HFFc6 (cell line): ENCODE results near the gene MALT1. TPM values are rescaled to one million over a fixed set of nuclear protein-coding genes. Genes with fewer than 3 reads are reported as not detected.
"Not testable (repeated sequence)": the region's sequence is repeated elsewhere in the genome, so short reads cannot be mapped to it uniquely, and the experiment has no call there.

ENCODE experiments used
- DNase-seq: peaks from one replicate; pipeline ENCODE4 v3.0.0-alpha.2; 2018
- H3K27ac Mint-ChIP-seq: 2 replicates; pipeline ENCODE4 v1.8.0; 2020; ENCODE audit warnings: mild to moderate bottlenecking, mixed read lengths
- H3K27me3 Mint-ChIP-seq: 2 replicates; pipeline ENCODE4 v1.8.0; 2021; ENCODE audit warnings: mild to moderate bottlenecking, moderate library complexity, mixed read lengths; ENCODE audit not compliant: insufficient read depth
- H3K36me3 Mint-ChIP-seq: 2 replicates; pipeline ENCODE4 v1.8.0; 2021; ENCODE audit warnings: low read depth, mixed read lengths
- H3K4me1 Mint-ChIP-seq: 2 replicates; pipeline ENCODE4 v1.8.0; 2020; ENCODE audit warnings: low read depth, mixed read lengths
- H3K4me3 Mint-ChIP-seq: 2 replicates; pipeline ENCODE4 v1.8.0; 2020; ENCODE audit warnings: mild to moderate bottlenecking, moderate library complexity, mixed read lengths
- H3K9me3 Mint-ChIP-seq: 2 replicates; pipeline ENCODE4 v1.8.0; 2020; ENCODE audit warnings: mild to moderate bottlenecking, mixed read lengths
- total RNA-seq, 6 experiments: library from RNA; stranded (reverse); fragmentation: NEBNext Ultra II Directional; extraction: Animal tissue kit (Norgen Biotek cat#: 25700); gene quantifications; 2 replicates in 1 of 6; 3 replicates in 5 of 6; pipeline ENCODE4 v1.2.3, GENCODE V29; 2021
- TF ChIP-seq, protein P1 (sequence below): fragments of 200-600 bp; sonication (generic); IDR thresholded peaks from 2 replicates; pipeline ENCODE4 v1.5.0; 2021; ENCODE audit warnings: antibody characterized with exemption, mild to moderate bottlenecking

Gene MALT1
- total RNA-seq, 6 experiments from 2014 or later, result 19.9 to 25.6 (median 22.4) TPM

DNA sequence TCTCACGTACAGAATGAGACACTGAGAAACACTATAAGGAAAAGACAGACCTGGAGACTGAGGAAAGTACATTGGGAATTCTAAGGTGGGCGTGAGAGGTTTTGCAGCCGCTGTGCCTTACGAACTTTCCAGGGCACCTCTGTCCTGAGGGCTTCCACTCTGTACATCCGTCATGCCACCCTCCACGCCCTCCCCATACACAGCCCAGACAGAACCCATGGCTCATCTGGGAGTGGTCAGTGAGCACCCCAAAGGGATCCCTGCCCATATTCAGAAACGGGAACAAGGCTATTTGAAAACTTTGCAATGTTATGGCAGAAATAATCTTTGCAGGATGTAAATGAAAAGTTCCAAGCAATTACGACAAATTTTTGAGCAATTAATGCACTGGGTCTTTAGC is 98.1 kb downstream of the MALT1 start:
- TF ChIP-seq, protein P1, sequence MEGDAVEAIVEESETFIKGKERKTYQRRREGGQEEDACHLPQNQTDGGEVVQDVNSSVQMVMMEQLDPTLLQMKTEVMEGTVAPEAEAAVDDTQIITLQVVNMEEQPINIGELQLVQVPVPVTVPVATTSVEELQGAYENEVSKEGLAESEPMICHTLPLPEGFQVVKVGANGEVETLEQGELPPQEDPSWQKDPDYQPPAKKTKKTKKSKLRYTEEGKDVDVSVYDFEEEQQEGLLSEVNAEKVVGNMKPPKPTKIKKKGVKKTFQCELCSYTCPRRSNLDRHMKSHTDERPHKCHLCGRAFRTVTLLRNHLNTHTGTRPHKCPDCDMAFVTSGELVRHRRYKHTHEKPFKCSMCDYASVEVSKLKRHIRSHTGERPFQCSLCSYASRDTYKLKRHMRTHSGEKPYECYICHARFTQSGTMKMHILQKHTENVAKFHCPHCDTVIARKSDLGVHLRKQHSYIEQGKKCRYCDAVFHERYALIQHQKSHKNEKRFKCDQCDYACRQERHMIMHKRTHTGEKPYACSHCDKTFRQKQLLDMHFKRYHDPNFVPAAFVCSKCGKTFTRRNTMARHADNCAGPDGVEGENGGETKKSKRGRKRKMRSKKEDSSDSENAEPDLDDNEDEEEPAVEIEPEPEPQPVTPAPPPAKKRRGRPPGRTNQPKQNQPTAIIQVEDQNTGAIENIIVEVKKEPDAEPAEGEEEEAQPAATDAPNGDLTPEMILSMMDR, result no peak
- no peak overlapping the region for H3K4me3 Mint-ChIP-seq
- no peak overlapping the region for H3K27ac Mint-ChIP-seq
- H3K27me3 Mint-ChIP-seq, result peaks cover 22% of the 10 kb centered on the region
- peaks cover 9% of the 10 kb centered on the region for H3K4me1 Mint-ChIP-seq
- DNase-seq, result no peak
- H3K9me3 Mint-ChIP-seq, result no peaks in the 10 kb centered on the region
- no peaks in the 10 kb centered on the region for H3K36me3 Mint-ChIP-seq

DNA sequence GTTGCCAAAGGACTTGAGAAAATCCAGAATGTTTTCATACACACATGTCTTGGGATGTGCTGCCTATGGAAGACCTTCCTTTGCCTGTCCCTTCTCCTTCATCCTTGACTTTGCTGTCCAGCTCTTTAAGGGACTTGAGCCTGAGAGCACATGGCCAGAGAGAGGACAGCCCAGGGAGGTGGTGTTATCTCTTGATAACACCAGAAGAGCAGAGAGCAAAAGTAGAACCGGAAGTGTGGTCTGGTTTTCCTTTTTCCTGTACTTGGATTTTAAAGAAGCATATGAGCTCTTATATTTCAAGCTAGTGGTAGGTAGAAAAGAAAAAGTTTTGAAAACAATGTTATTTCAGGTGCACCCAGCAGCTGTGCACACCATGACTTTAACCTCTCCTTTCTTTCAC is 99.3 kb downstream of the MALT1 start:
- Mint-ChIP-seq H3K4me1 (peaks cover 14% of the 10 kb centered on the region), H3K36me3 (no peaks in the 10 kb centered on the region), H3K9me3 (no peaks in the 10 kb centered on the region), H3K4me3 (no peak overlapping the region), H3K27me3 (peaks cover 17% of the 10 kb centered on the region; the same call in 1 of the 2 replicates), H3K27ac (no peak overlapping the region)
- TF ChIP-seq, protein P1, result no peak
- DNase-seq, result no peak

DNA sequence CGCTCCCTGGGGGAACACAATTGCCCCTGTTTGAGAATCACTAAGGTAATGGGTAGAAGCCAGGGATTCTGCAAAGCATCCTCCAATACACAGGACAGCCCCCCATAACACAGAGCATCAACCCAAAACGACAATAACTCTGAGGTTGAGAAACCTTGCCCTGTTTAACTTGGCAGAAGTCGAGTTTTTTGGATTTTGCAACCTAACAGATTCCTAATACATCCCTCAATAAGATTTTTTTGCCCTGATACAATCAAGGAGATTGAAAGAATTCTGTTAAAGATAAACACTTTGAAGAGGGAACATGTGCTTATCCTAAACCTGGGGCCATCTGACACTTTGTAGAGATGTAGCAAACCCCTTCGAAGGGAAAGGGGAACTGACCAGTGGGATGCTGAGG is 100.9 kb downstream of the MALT1 start:
- peaks cover 19% of the 10 kb centered on the region for H3K4me1 Mint-ChIP-seq
- H3K27me3 Mint-ChIP-seq, result peaks cover 13% of the 10 kb centered on the region; the same call in 1 of the 2 replicates
- TF ChIP-seq, protein P1, result no peak; the same call in 1 of the 2 replicates
- no peaks in the 10 kb centered on the region for H3K9me3 Mint-ChIP-seq
- no peak for DNase-seq
- H3K4me3 Mint-ChIP-seq, result no peak overlapping the region
- H3K27ac Mint-ChIP-seq, result no peak overlapping the region
- H3K36me3 Mint-ChIP-seq, result no peaks in the 10 kb centered on the region

DNA sequence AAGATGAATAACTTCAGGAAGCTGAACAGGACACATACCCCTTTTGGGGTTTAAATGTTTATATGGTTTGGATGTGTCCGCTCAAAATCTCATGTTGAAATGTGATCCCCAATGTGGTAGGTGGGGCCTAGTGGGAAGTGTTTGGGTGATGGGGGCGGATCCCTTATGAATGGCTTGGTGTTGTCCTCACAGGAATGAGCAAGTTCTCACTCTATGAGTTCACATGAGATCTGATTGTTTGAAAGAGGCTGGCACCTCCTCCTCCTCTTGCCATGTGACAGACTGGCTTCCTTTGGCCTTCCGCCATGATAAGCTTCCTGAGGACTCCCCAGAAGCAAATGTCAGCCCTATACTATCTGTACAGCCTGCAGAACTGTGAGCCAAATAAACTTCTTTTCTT is 104.8 kb downstream of the MALT1 start:
- Mint-ChIP-seq H3K4me1 (peaks cover 19% of the 10 kb centered on the region), H3K4me3 (no peak overlapping the region), H3K27ac (no peak overlapping the region), H3K27me3 (peaks cover 6% of the 10 kb centered on the region; the same call in 1 of the 2 replicates), H3K9me3 (no peaks in the 10 kb centered on the region), H3K36me3 (no peaks in the 10 kb centered on the region)
- no peak for DNase-seq
- TF ChIP-seq, protein P1, result no peak

DNA sequence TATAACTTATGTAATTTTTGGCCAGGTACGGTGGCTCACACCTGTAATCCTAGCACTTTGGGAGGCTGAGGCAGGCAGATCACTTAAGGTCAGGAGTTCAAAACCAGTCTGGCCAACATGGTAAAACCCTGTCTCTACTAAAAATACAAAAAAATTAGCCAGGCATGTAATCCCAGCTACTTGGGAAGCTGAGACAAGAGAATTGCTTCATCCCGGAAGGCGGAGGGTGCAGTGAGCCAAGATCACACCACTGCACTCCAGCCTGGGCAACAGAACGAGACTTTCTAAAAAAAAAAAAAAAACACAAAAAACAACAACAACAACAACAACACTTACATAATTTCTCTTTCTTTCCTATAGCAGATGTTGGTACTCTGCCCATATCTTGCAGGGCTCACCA is 105.3 kb downstream of the MALT1 start:
- H3K4me1 Mint-ChIP-seq, result peaks cover 22% of the 10 kb centered on the region
- H3K36me3 Mint-ChIP-seq, DNase-seq, H3K9me3 Mint-ChIP-seq, H3K4me3 Mint-ChIP-seq, H3K27me3 Mint-ChIP-seq, H3K27ac Mint-ChIP-seq: not testable (repeated sequence)

DNA sequence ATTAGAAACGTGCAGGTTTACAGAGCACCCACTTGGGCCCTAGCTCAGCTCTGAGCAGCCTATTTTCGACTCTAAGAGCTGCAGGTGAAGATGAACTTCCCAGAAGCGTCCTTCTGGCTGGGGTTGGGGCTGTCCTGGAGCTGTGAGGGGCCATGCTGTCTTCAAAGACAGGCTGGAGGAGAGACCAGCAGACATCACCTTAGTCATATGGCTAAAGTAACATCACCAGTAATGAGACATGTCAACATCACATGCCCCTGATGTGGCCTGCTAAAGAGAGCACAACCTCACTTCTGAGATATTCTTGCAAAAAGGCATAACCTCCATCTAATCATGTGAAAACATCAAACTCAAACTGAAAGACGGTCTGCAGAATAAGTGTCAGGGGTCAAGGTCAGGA is 106.2 kb downstream of the MALT1 start:
- H3K4me3 Mint-ChIP-seq, result no peak overlapping the region
- H3K27me3 Mint-ChIP-seq, result peaks cover 3% of the 10 kb centered on the region; the same call in 1 of the 2 replicates
- H3K27ac Mint-ChIP-seq, result no peak overlapping the region
- no peak for DNase-seq
- H3K36me3 Mint-ChIP-seq, result no peaks in the 10 kb centered on the region
- peaks cover 19% of the 10 kb centered on the region for H3K4me1 Mint-ChIP-seq
- H3K9me3 Mint-ChIP-seq, result no peaks in the 10 kb centered on the region
- TF ChIP-seq, protein P1, result no peak
